NCI-H524 (cell line): ENCODE measurements around the gene ZNF121.

Source experiments
- DNase-seq, 2 experiments: peaks; one replicate each; lab custom pipeline; 2025; lab: John Stamatoyannopoulos, UW

ZNF121 gene

DNA sequence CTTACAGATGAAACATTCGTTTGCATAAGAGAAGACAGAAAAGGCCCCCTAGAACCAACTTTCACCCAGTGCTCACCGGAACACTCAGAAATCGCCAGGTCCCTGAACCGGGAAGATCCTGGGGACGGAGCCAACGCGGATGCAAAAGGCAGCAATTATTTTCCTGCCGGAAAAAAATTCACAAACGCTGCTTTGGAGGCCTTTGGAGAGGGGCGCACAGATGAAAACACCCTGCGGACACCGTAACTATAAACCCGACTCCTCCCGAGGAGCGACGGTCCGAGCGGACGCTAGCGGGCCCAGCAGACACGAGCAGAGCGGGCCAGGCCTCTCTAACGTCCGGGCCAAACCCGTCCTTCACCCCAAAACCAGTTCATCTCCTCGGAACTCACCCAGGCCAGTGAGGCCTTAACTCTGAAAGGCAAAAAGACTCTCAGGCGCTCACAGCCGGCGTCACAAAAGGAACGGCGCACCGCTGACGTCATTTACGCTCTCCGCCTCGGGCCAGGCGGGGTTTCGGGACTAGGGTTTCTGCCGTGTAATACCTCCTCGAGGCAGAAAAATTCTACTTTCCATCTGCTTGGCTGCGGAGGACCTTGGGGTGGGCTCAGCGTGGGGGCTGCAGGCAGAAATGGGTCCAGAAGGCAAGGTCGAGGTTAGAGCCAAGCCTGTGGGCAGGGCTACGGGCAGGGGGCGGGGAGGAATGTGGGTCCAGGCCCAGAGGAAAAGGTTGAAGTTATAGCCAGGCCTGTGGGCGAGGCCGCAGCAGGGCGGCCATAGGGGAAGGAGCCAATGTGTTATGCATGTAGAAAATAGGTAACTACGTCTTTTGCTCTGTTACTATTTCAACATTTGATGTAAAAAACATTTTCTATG, 45.9 kb downstream of the ZNF121 start, which contains the start of gene ZNF426:
ZNF426 (minus strand) TSS at position 463 of the 876 bp plus-strand sequence. CDS start 2,413 bp downstream, outside the sequence.
- DNase-seq: peak; percentile 69 to 83

DNA sequence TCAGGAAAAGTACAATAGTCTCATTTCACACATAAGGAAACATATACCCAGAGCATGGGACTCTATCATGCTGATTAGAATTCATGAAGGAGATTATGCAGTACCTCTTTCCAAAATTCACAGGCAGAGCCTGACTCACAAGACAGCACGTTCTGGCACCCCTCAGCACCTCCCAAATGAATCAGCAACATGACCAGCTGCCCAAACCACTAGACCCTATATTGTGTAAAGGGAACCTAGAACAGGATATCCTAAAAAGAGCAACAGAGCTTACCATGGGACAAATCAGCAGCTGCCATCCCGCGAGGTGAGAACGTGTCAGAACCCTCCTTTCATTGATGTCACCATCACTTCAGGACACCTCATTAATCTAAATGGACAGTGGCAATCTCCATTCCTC, 48.4 kb downstream of the ZNF121 start:
- no peak for DNase-seq

DNA sequence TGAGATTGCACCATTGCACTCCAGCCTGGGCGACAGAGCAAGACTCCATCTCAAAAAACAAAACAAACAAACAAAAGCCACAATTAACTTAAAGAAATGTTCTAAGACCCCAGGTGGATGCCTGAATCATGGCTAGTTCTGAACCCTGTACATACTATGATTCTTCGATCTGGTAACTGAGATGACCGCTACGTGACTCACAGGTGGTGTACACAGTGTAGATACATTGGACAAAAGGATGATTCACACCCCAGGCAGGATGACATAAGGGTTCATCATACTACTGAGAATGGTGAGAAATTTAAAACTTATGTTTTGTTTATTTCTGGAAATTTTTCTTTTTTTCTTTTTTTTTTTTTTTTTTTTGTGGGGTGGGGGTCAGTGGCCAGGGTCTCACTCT, 52.4 kb downstream of the ZNF121 start:
- no peak for DNase-seq

DNA sequence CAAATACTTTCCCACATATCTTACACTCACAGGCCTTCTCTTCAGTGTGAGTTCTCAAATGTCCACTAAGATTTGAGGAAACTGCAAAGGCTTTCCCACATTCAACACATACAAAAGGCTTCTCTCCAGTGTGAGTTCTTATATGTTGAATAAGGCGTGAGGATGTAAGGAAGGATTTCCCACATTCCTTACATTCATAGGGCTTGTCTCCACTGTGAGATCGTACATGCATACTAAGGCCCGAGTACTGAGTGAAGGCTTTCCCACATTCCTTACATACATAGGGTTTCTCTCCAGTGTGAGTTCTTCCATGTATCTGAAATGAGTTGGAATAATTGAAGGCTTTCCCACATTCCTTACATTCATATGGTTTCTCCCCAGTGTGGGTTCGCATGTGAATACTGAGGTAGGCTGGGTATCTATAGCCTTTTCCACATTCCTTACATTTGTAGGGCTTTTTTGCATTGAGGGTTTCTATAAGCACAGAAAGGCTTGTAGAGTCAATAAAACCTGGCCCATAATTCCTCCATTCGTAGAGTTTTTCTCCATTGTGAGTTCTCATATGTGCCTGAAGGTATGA, 55.5 kb downstream of the ZNF121 start:
- DNase-seq: no peak

DNA sequence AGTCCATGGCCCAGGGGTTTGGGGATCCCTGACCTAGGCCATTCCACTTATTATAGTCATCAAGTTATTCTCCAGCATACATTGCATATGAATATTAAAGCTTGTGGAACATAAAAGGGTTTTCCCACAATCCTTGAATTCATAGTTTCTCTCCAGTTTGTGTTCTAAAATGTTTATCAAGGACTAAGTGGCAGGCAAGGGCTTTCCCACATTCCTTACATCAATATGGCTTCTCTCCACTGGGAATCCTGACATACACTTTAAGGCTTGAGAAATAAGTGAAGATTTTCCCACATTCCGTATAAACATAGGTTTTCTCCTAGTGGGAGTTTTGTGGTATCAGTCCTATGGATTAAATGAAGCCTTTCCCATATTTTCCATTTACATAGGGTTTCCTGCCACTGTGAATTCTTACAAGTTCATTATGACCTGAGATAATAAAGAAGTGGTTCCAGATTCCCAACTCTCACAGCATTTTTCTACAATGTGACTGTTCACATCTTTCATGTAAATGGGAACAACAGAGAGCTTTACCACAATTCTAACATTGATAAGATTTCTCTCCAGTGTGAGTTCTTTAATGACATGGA, 60.3 kb downstream of the ZNF121 start:
- no peak for DNase-seq
